ENCODE data around the gene TBC1D2B.

TBC1D2B gene

GRCh38 chr15:78047761-78048627, 29.5 kb downstream of the TBC1D2B start:
- no peak overlapping the region for H3K27ac ChIP-seq (ENCODE audit: low read depth, low read length)
- no peak overlapping the region for H2BK12ac ChIP-seq (ENCODE audit: low read length)
- no peak overlapping the region for H3K18ac ChIP-seq (ENCODE audit: low read length)
- H2BK120ac ChIP-seq (ENCODE audit: insufficient read depth, low read length, poor library complexity), result no peak overlapping the region
- no peak overlapping the region for H3K4me3 ChIP-seq (ENCODE audit: low read depth, low read length)
- no peaks in the 10 kb centered on the region for H3K79me1 ChIP-seq (ENCODE audit: low read length)
- H3K27me3 ChIP-seq (ENCODE audit: insufficient read depth, low read length), result no peaks in the 10 kb centered on the region
- H3K9me3 ChIP-seq (ENCODE audit: insufficient read depth, low read depth, low read length), result no peaks in the 10 kb centered on the region
- H4K8ac ChIP-seq (ENCODE audit: low read depth, low read length), result no peak overlapping the region
- H2AK5ac ChIP-seq (ENCODE audit: low read length), result no peak overlapping the region
- no peak overlapping the region for H3K23ac ChIP-seq (ENCODE audit: low read length)
- H4K91ac ChIP-seq (ENCODE audit: low read depth, low read length), result no peak overlapping the region
- no peaks in the 10 kb centered on the region for H3K79me2 ChIP-seq (ENCODE audit: control insufficient read depth, insufficient read depth, low read length, poor library complexity)
- no peak overlapping the region for H3K4ac ChIP-seq (ENCODE audit: low read depth, low read length)
- WGBS (ENCODE audit: extremely low coverage, insufficient coverage, insufficient read length), result no CpG with 5 or more reads among the region's 8 CpGs
- no peak overlapping the region for H3K14ac ChIP-seq (ENCODE audit: low read length)
- H2BK5ac ChIP-seq (ENCODE audit: low read depth, low read length, poor library complexity), result no peak overlapping the region
- H4K12ac ChIP-seq (ENCODE audit: low read depth, low read length), result no peak overlapping the region
- no peaks in the 10 kb centered on the region for H3K36me3 ChIP-seq (ENCODE audit: control insufficient read depth in 1 of 2, insufficient read depth in 2 of 2, low read length in 2 of 2)
- peaks cover 17 to 22% of the 10 kb centered on the region in 2 experiments for H3K4me1 ChIP-seq (ENCODE audit: control insufficient read depth in 1 of 2, insufficient read depth in 2 of 2, low read length in 2 of 2)
- no peak overlapping the region for H2AFZ ChIP-seq (ENCODE audit: insufficient read depth, low read length, poor library complexity)
- H3K4me2 ChIP-seq (ENCODE audit: low read length), result no peak overlapping the region
- no peak overlapping the region for H3K9ac ChIP-seq (ENCODE audit: low read length)
- no peak for DNase-seq

GRCh38 chr15:78046796-78047341, 30.6 kb downstream of the TBC1D2B start:
- Histone ChIP-seq H3K27ac (ENCODE audit: low read depth, low read length) (no peak overlapping the region), H2BK12ac (ENCODE audit: low read length) (no peak overlapping the region), H2BK120ac (ENCODE audit: insufficient read depth, low read length, poor library complexity) (no peak overlapping the region), H3K4me2 (ENCODE audit: low read length) (no peak overlapping the region), H2BK5ac (ENCODE audit: low read depth, low read length, poor library complexity) (no peak overlapping the region), H4K12ac (ENCODE audit: low read depth, low read length) (no peak overlapping the region), H4K8ac (ENCODE audit: low read depth, low read length) (no peak overlapping the region), H3K9ac (ENCODE audit: low read length) (no peak overlapping the region), H3K4me1 (ENCODE audit: control insufficient read depth in 1 of 2, insufficient read depth in 2 of 2, low read length in 2 of 2) (peaks cover 17 to 22% of the 10 kb centered on the region in 2 experiments), H2AK5ac (ENCODE audit: low read length) (no peak overlapping the region), H3K79me1 (ENCODE audit: low read length) (no peaks in the 10 kb centered on the region), H3K4ac (ENCODE audit: low read depth, low read length) (no peak overlapping the region), H2AFZ (ENCODE audit: insufficient read depth, low read length, poor library complexity) (no peak overlapping the region), H4K91ac (ENCODE audit: low read depth, low read length) (no peak overlapping the region), H3K36me3 (ENCODE audit: control insufficient read depth in 1 of 2, insufficient read depth in 2 of 2, low read length in 2 of 2) (no peaks in the 10 kb centered on the region), H3K27me3 (ENCODE audit: insufficient read depth, low read length) (no peaks in the 10 kb centered on the region), H3K79me2 (ENCODE audit: control insufficient read depth, insufficient read depth, low read length, poor library complexity) (no peaks in the 10 kb centered on the region), H3K4me3 (ENCODE audit: low read depth, low read length) (no peak overlapping the region), H3K18ac (ENCODE audit: low read length) (no peak overlapping the region), H3K9me3 (ENCODE audit: insufficient read depth, low read depth, low read length) (peaks cover 1% of the 10 kb centered on the region), H3K23ac (ENCODE audit: low read length) (peak overlapping the region; percentile 22), H3K14ac (ENCODE audit: low read length) (no peak overlapping the region)
- no peak for DNase-seq
- no CpG with 5 or more reads among the region's 5 CpGs for WGBS (ENCODE audit: extremely low coverage, insufficient coverage, insufficient read length)

- H2BK5ac ChIP-seq (ENCODE audit: low read depth, low read length, poor library complexity), result no peak overlapping the region
- no peaks in the 10 kb centered on the region for H3K79me1 ChIP-seq (ENCODE audit: low read length)
- H3K4me3 ChIP-seq (ENCODE audit: low read depth, low read length), result no peak overlapping the region
- H3K9ac ChIP-seq (ENCODE audit: low read length), result no peak overlapping the region
- no peak for DNase-seq
- no peak overlapping the region for H2BK120ac ChIP-seq (ENCODE audit: insufficient read depth, low read length, poor library complexity)
- H4K91ac ChIP-seq (ENCODE audit: low read depth, low read length), result no peak overlapping the region
- no peak overlapping the region for H2BK12ac ChIP-seq (ENCODE audit: low read length)
- no peak overlapping the region for H4K8ac ChIP-seq (ENCODE audit: low read depth, low read length)
- H3K9me3 ChIP-seq (ENCODE audit: insufficient read depth, low read depth, low read length), result peaks cover 1% of the 10 kb centered on the region
- WGBS (ENCODE audit: extremely low coverage, insufficient coverage, insufficient read length), result no CpG with 5 or more reads among the region's 1 CpG
- H3K27me3 ChIP-seq (ENCODE audit: insufficient read depth, low read length), result no peaks in the 10 kb centered on the region
- H4K12ac ChIP-seq (ENCODE audit: low read depth, low read length), result no peak overlapping the region
- no peak overlapping the region for H3K23ac ChIP-seq (ENCODE audit: low read length)
- H3K4me2 ChIP-seq (ENCODE audit: low read length), result no peak overlapping the region
- H3K36me3 ChIP-seq (ENCODE audit: control insufficient read depth in 1 of 2, insufficient read depth in 2 of 2, low read length in 2 of 2), result no peaks in the 10 kb centered on the region
- no peak overlapping the region for H3K18ac ChIP-seq (ENCODE audit: low read length)
- no peak overlapping the region for H3K14ac ChIP-seq (ENCODE audit: low read length)
- no peak overlapping the region for H3K4ac ChIP-seq (ENCODE audit: low read depth, low read length)
- no peaks in the 10 kb centered on the region for H3K79me2 ChIP-seq (ENCODE audit: control insufficient read depth, insufficient read depth, low read length, poor library complexity)
- peaks cover 13 to 19% of the 10 kb centered on the region in 2 experiments for H3K4me1 ChIP-seq (ENCODE audit: control insufficient read depth in 1 of 2, insufficient read depth in 2 of 2, low read length in 2 of 2)
- no peak overlapping the region for H2AFZ ChIP-seq (ENCODE audit: insufficient read depth, low read length, poor library complexity)
- no peak overlapping the region for H2AK5ac ChIP-seq (ENCODE audit: low read length)
- H3K27ac ChIP-seq (ENCODE audit: low read depth, low read length), result no peak overlapping the region
These were observed 32.3 kb downstream of the TBC1D2B start for GRCh38 chr15:78045189-78045588.

DNA sequence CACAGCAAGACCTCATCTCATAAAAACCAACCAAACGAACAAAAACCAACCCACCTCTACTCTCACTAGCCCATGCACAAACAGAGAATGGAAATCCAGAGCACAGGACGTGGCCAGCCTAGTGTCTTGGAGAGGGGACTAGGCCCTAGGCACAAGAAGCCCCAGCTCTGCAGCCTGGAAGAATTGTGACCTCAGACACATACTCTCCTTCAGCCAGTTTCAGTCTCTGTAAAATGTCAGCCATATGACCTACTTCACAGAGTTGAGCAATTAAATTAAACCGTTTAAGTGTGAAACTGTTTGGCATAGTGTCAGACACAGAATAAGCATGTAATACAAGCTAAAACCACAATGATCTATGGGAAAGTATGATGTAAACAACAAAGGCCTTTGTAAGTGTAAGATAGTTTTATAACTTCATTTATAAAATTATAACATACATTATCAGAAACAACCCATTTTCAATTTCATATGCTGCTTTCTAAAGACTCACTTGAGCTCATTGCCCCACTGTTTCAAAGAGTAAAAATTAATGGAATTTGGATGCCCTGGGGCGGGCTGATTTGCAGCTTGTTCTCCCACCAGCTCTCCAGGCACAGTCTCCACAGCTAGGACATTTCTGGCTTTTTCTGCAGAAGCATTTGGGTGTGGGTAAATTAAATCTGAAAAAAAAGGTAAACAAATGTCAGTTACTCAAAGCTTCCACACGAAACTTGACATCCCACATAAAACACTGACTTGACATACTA, 32.9 kb downstream of the TBC1D2B start:
- Histone ChIP-seq H3K4me1 (ENCODE audit: control insufficient read depth in 1 of 2, insufficient read depth in 2 of 2, low read length in 2 of 2) (peaks cover 13 to 15% of the 10 kb centered on the region in 2 experiments), H3K36me3 (ENCODE audit: control insufficient read depth in 1 of 2, insufficient read depth in 2 of 2, low read length in 2 of 2) (no peaks in the 10 kb centered on the region), H3K18ac (ENCODE audit: low read length) (no peak overlapping the region), H3K79me2 (ENCODE audit: control insufficient read depth, insufficient read depth, low read length, poor library complexity) (no peaks in the 10 kb centered on the region), H2BK5ac (ENCODE audit: low read depth, low read length, poor library complexity) (no peak overlapping the region), H3K4me3 (ENCODE audit: low read depth, low read length) (no peak overlapping the region), H3K14ac (ENCODE audit: low read length) (no peak overlapping the region), H3K4me2 (ENCODE audit: low read length) (no peak overlapping the region), H2BK12ac (ENCODE audit: low read length) (no peak overlapping the region), H3K79me1 (ENCODE audit: low read length) (no peaks in the 10 kb centered on the region), H4K91ac (ENCODE audit: low read depth, low read length) (no peak overlapping the region), H3K4ac (ENCODE audit: low read depth, low read length) (no peak overlapping the region), H3K27me3 (ENCODE audit: insufficient read depth, low read length) (no peaks in the 10 kb centered on the region), H4K8ac (ENCODE audit: low read depth, low read length) (no peak overlapping the region), H2AK5ac (ENCODE audit: low read length) (no peak overlapping the region), H3K23ac (ENCODE audit: low read length) (no peak overlapping the region), H2BK120ac (ENCODE audit: insufficient read depth, low read length, poor library complexity) (no peak overlapping the region), H3K9ac (ENCODE audit: low read length) (no peak overlapping the region), H2AFZ (ENCODE audit: insufficient read depth, low read length, poor library complexity) (no peak overlapping the region), H3K9me3 (ENCODE audit: insufficient read depth, low read depth, low read length) (peaks cover 1% of the 10 kb centered on the region), H4K12ac (ENCODE audit: low read depth, low read length) (no peak overlapping the region), H3K27ac (ENCODE audit: low read depth, low read length) (peak overlapping the region; percentile 6)
- WGBS (ENCODE audit: extremely low coverage, insufficient coverage, insufficient read length), result no CpG with 5 or more reads among the region's 5 CpGs
- peak; percentile 64 to 72 for DNase-seq

Data from trophoblast cell (in vitro differentiated cells and primary cell).